ENCODE measurements around the gene LCN6.

DNA sequence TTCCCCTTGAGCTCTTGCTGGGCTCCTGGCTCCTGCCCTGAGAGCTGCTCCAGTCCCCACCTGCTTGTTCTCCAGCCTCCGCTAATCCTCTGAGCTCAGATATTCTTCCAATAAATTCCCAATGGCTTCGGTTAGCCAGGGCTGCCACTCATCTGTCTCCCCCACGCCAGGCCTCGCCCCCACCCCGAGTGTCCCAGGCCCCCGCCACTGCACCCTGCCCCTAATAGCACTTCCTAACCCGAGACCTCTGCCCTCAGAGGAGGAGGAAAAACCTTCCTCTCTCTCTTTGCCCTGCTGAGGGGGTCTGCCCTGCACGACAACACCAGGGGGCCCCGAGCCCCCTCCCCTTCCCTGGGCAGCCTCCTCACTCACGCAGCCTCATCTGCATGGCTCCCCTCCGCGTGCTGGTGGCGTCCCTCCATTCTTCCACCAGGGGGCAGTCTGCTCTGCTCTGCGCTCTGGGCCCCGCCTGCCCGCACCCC is 21.4 kb upstream of the LCN6 start:
- no peak for TF ChIP-seq EP300 (IDR thresholded peaks at IDR 0.05)
- no peak for TF ChIP-seq POLR2A (IDR thresholded peaks at IDR 0.05)
